Measurements from ENCODE around the gene FHIP1A. TPM values are rescaled to one million over a fixed set of nuclear protein-coding genes. Genes with fewer than 3 reads are reported as not detected.
"Not testable (repeated sequence)": the region's sequence is repeated elsewhere in the genome, so short reads cannot be mapped to it uniquely, and the experiment has no call there.

Gene FHIP1A
- total RNA-seq = under 1 TPM; 0.19 to 0.39 TPM

- peak; percentile 87 for DNase-seq
- no peaks in the 10 kb centered on the region for H3K9me3 Mint-ChIP-seq (ENCODE audit: low read depth)
- ATAC-seq = peak; percentile 91
- no peaks in the 10 kb centered on the region for H3K36me3 Mint-ChIP-seq (ENCODE audit: low read depth)
- ChIA-PET CTCF (no interaction called here), POLR2A (no interaction called here)
- intact Hi-C loops (cut with DNase I, micrococcal nuclease) = loop anchor here in 1 of 2 experiments (5.0 kb wide), 2 partner anchors 353 to 1528 kb away; partner anchors contain the start of genes FHDC1 and GATB
- peaks cover 32% of the 10 kb centered on the region for H3K27me3 Mint-ChIP-seq
- peaks cover 18% of the 10 kb centered on the region for H3K4me1 Mint-ChIP-seq
- H3K27ac Mint-ChIP-seq = peak within 1 kb of the TSS; percentile 64
- H3K4me3 Mint-ChIP-seq = peak within 1 kb of the TSS; percentile 83
Measured at GRCh38 chr4:151408630-151409469, at the start of gene FHIP1A. Gene FHIP1A (plus strand): TSS chr4:151409176. CDS start chr4:151566260, 157,084 bp downstream.

GRCh38 chr4:151359576-151359975, 49.4 kb upstream of the FHIP1A start:
- POLR2A ChIA-PET = no interaction called here
- Mint-ChIP-seq H3K9me3 (ENCODE audit: low read depth) (no peaks in the 10 kb centered on the region), H3K27me3 (peaks cover 6% of the 10 kb centered on the region), H3K27ac (no peak overlapping the region), H3K4me3 (no peak overlapping the region), H3K36me3 (ENCODE audit: low read depth) (no peaks in the 10 kb centered on the region), H3K4me1 (peaks cover 2% of the 10 kb centered on the region)
- CTCF ChIA-PET = no interaction called here
- intact Hi-C loops (cut with DNase I, micrococcal nuclease) = loop anchor here in 1 of 2 experiments (5.0 kb wide), 1 partner anchor 82 kb away; the partner anchor contains the start of gene PRSS48
- no peak for DNase-seq
- no peak for ATAC-seq

GRCh38 chr4:151361126-151361525, 47.9 kb upstream of the FHIP1A start:
- ATAC-seq (no peak), DNase-seq (no peak)
- peaks cover 2% of the 10 kb centered on the region for H3K27me3 Mint-ChIP-seq
- no peak overlapping the region for H3K4me3 Mint-ChIP-seq
- POLR2A ChIA-PET = no interaction called here
- H3K27ac Mint-ChIP-seq = no peak overlapping the region
- CTCF ChIA-PET = interaction anchor here (0.7 to 1.0 kb wide), 3 partner anchors 244 to 1292 kb away, joined by 3 read pairs; no protein-coding TSS in a partner anchor
- peaks cover 2% of the 10 kb centered on the region for H3K4me1 Mint-ChIP-seq
- H3K9me3 Mint-ChIP-seq (ENCODE audit: low read depth) = no peaks in the 10 kb centered on the region
- intact Hi-C loops (cut with DNase I, micrococcal nuclease) = loop anchor here (5.0 to 10.0 kb wide), 3 partner anchors 244 to 1036 kb away; no protein-coding TSS in a partner anchor
- no peaks in the 10 kb centered on the region for H3K36me3 Mint-ChIP-seq (ENCODE audit: low read depth)

- no peak overlapping the region for H3K27ac Mint-ChIP-seq
- H3K4me1 Mint-ChIP-seq = peaks cover 2% of the 10 kb centered on the region
- peaks cover 2% of the 10 kb centered on the region for H3K27me3 Mint-ChIP-seq
- H3K4me3 Mint-ChIP-seq = no peak overlapping the region
- DNase-seq (no peak), ATAC-seq (no peak)
- CTCF ChIA-PET = interaction anchor here (0.9 to 1.3 kb wide), 5 partner anchors 25 to 979 kb away, joined by 3 to 8 read pairs (median 3); partner anchors contain the start of gene PRSS48
- POLR2A ChIA-PET = no interaction called here
- H3K9me3 Mint-ChIP-seq (ENCODE audit: low read depth) = no peaks in the 10 kb centered on the region
- H3K36me3 Mint-ChIP-seq (ENCODE audit: low read depth) = no peaks in the 10 kb centered on the region
- intact Hi-C loops (cut with DNase I, micrococcal nuclease) = loop anchor here (1.0 to 10.0 kb wide), 6 partner anchors 86 to 1035 kb away; no protein-coding TSS in a partner anchor
Measured at GRCh38 chr4:151361966-151362365, 47.0 kb upstream of the FHIP1A start.

DNA sequence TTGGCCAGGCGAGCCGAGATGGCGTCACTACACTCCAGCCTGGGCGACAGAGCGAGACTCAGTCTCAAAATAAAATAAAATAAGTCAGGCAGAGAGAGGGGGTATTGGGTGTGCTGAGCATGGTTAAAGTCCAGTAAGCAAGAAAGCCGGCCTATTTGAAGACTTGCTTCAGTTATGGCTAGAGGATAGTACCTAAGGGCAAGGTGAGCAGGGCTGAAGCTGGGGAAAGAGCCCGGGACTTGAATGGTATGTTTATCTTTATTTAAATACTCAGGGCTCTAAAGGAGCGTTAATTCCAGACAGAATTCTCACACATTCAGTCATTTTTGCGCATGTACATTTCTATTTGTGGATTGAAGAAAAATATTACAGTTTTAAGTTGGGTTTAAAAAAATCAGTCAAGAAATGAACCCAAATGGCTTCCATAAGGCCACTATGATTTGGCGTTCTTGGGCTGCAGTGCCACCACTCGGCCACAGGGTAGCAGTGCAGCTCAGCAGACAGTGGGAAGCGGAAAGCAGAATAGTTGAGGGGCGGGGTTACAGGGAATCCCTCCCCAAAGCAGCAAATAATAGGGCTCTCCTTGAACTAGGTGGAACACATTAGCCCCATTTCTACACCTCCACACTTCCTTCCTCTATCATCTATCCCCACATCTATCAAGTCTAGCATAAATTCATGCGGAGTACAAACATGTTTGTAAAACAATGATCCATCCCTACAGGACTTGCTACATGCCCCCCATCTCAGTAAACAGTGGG, 46.4 kb upstream of the FHIP1A start:
- ChIA-PET CTCF (interaction anchor here (0.9 to 1.3 kb wide), 6 partner anchors 26 to 978 kb away, joined by 3 to 8 read pairs (median 3); partner anchors contain the start of gene PRSS48), POLR2A (no interaction called here)
- intact Hi-C loops (cut with DNase I, micrococcal nuclease) = loop anchor here (1.0 to 10.0 kb wide), 7 partner anchors 86 to 1035 kb away; no protein-coding TSS in a partner anchor
- DNase-seq = peak; percentile 90
- peaks cover 2% of the 10 kb centered on the region for H3K27me3 Mint-ChIP-seq
- no peaks in the 10 kb centered on the region for H3K36me3 Mint-ChIP-seq (ENCODE audit: low read depth)
- H3K9me3 Mint-ChIP-seq (ENCODE audit: low read depth) = no peaks in the 10 kb centered on the region
- H3K27ac Mint-ChIP-seq = no peak overlapping the region
- peaks cover 2% of the 10 kb centered on the region for H3K4me1 Mint-ChIP-seq
- no peak overlapping the region for H3K4me3 Mint-ChIP-seq
- ATAC-seq = peak; percentile 100

- peaks cover 11% of the 10 kb centered on the region for H3K27me3 Mint-ChIP-seq
- H3K27ac Mint-ChIP-seq = no peak overlapping the region
- H3K4me3 Mint-ChIP-seq = no peak overlapping the region
- ATAC-seq (no peak), DNase-seq (no peak)
- H3K9me3 Mint-ChIP-seq (ENCODE audit: low read depth) = no peaks in the 10 kb centered on the region
- intact Hi-C loops (cut with DNase I, micrococcal nuclease) = no loop called here
- no peaks in the 10 kb centered on the region for H3K4me1 Mint-ChIP-seq
- ChIA-PET CTCF (no interaction called here), POLR2A (no interaction called here)
- H3K36me3 Mint-ChIP-seq (ENCODE audit: low read depth) = no peaks in the 10 kb centered on the region
Measured at GRCh38 chr4:151376540-151376939, 32.4 kb upstream of the FHIP1A start.

GRCh38 chr4:151389311-151389710, 19.7 kb upstream of the FHIP1A start:
- Mint-ChIP-seq H3K4me1 (no peaks in the 10 kb centered on the region), H3K36me3 (ENCODE audit: low read depth) (no peaks in the 10 kb centered on the region), H3K27me3 (peaks cover 6% of the 10 kb centered on the region), H3K4me3 (no peak overlapping the region), H3K27ac (no peak overlapping the region), H3K9me3 (ENCODE audit: low read depth) (no peaks in the 10 kb centered on the region)
- ChIA-PET CTCF (no interaction called here), POLR2A (interaction anchor here (0.7 kb wide), 1 partner anchor 336 kb away, joined by 6 read pairs; no protein-coding TSS in a partner anchor)
- ATAC-seq = no peak
- no peak for DNase-seq
- intact Hi-C loops (cut with DNase I, micrococcal nuclease) = no loop called here

DNA sequence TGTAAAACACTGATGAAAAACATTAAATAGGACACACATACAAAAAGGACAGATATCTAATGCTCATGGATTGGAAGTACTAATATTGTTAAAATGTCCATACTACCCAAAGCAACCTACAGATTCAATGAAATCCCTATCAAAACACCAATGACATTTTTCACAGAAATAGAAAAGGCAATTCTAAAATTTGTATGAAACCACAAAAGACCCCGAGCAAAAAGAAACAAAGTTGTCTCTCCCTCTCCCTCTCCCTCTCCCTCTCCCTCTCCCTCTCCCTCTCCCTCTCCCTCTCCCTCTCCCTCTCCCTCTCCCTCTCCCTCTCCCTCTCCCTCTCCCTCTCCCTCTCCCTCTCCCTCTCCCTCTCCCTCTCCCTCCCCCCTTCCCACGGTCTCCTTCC, 19.2 kb upstream of the FHIP1A start:
- POLR2A ChIA-PET; DNase-seq; H3K36me3 Mint-ChIP-seq (ENCODE audit: low read depth); intact Hi-C loops (cut with DNase I, micrococcal nuclease); H3K9me3 Mint-ChIP-seq (ENCODE audit: low read depth); CTCF ChIA-PET; ATAC-seq; H3K27me3 Mint-ChIP-seq; H3K4me3 Mint-ChIP-seq; H3K4me1 Mint-ChIP-seq; H3K27ac Mint-ChIP-seq: not testable (repeated sequence)

DNA sequence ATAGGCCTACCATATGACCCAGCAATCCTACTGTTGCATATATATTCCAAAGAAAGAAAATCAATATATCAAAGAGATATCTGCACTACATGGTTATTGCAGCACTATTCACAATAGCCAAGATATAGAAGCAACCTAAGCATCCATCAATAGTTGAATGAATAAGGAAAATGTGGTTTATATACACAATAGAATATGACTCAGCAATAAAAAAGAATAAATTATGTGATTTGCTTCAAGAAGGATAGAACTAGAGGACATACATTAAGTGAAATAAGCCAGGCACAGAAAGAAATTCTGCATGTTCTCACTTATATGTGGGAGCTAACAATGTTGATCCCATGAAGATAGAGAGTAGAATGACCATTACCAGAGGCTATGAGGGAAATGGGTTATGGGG, 13.1 kb upstream of the FHIP1A start:
- H3K9me3 Mint-ChIP-seq (ENCODE audit: low read depth) = no peaks in the 10 kb centered on the region
- DNase-seq (no peak), ATAC-seq (no peak)

GRCh38 chr4:151400343-151400742, 8.6 kb upstream of the FHIP1A start:
- no peaks in the 10 kb centered on the region for H3K36me3 Mint-ChIP-seq (ENCODE audit: low read depth)
- ChIA-PET CTCF (no interaction called here), POLR2A (no interaction called here)
- DNase-seq = no peak
- intact Hi-C loops (cut with DNase I, micrococcal nuclease) = no loop called here
- H3K4me1 Mint-ChIP-seq = no peaks in the 10 kb centered on the region
- no peaks in the 10 kb centered on the region for H3K9me3 Mint-ChIP-seq (ENCODE audit: low read depth)
- H3K27ac Mint-ChIP-seq = no peak overlapping the region
- no peak for ATAC-seq
- no peak overlapping the region for H3K4me3 Mint-ChIP-seq
- no peaks in the 10 kb centered on the region for H3K27me3 Mint-ChIP-seq

More for the DNA sequence above, 13.1 kb upstream of the FHIP1A start:
- Mint-ChIP-seq H3K36me3 (ENCODE audit: low read depth) (no peaks in the 10 kb centered on the region), H3K27me3 (peaks cover 2% of the 10 kb centered on the region), H3K4me1 (no peaks in the 10 kb centered on the region), H3K27ac (no peak overlapping the region), H3K4me3 (no peak overlapping the region)
- intact Hi-C loops (cut with DNase I, micrococcal nuclease) = no loop called here
- ChIA-PET POLR2A (no interaction called here), CTCF (no interaction called here)

DNA sequence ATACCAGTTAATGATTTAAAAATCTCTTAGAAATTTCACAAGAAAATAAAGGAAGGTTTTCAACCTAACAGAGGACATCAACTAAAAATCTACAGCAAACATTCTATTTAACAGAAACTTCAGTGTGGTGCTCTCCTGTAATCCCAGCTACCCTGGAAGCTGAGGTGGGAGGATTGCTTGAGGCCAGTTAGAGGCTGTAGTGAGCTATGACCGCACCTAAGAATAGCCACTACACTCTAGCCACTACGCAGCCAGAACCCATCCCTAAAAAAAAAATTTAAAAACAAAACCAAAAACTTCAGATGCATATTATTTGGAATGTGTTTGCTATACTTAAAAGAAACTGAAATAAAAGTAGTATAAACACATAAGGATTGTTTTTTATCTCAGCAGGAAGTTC, 7.2 kb upstream of the FHIP1A start:
- intact Hi-C loops (cut with DNase I, micrococcal nuclease) = no loop called here
- Mint-ChIP-seq H3K9me3 (ENCODE audit: low read depth) (no peaks in the 10 kb centered on the region), H3K27me3 (peaks cover 5% of the 10 kb centered on the region), H3K4me3 (no peak overlapping the region), H3K36me3 (ENCODE audit: low read depth) (no peaks in the 10 kb centered on the region), H3K4me1 (no peaks in the 10 kb centered on the region), H3K27ac (no peak overlapping the region)
- CTCF ChIA-PET = no interaction called here
- no peak for DNase-seq
- POLR2A ChIA-PET = no interaction called here
- ATAC-seq = no peak
